ENCODE results near the gene TBPL1. TPM values are rescaled to one million over a fixed set of nuclear protein-coding genes. Genes with fewer than 3 reads are reported as not detected.

The TBPL1 gene
- total RNA-seq, 1 donor from 2014 or later, result 50.2 TPM

DNA sequence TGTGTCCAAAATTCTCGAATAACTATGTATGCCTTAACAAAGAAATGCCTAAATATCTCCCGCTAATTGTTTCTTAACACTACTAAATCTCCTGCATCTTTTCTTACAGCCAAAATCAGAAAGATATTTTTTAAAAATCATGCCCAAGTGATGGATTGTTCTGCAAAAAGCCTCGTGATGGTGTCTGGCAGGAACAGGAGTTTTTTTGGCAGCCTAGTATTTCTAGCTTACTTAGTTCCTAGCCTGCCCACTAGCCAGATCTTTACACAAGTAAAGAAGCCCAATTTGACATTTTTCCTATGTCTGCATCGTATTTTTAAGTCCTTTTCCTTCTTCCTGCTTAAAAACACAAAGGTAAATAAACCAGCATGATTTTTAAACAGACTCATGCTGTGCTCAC, 67.9 kb downstream of the TBPL1 start:
- H3K36me3 Mint-ChIP-seq (ENCODE audit: low read depth), result no peaks in the 10 kb centered on the region
- H3K9me3 Mint-ChIP-seq, result no peaks in the 10 kb centered on the region
- no peaks in the 10 kb centered on the region for H3K4me1 Mint-ChIP-seq
- no peak overlapping the region for H3K4me3 Mint-ChIP-seq
- H3K27me3 Mint-ChIP-seq (ENCODE audit: low read depth), result no peaks in the 10 kb centered on the region
- TF ChIP-seq, protein P1, sequence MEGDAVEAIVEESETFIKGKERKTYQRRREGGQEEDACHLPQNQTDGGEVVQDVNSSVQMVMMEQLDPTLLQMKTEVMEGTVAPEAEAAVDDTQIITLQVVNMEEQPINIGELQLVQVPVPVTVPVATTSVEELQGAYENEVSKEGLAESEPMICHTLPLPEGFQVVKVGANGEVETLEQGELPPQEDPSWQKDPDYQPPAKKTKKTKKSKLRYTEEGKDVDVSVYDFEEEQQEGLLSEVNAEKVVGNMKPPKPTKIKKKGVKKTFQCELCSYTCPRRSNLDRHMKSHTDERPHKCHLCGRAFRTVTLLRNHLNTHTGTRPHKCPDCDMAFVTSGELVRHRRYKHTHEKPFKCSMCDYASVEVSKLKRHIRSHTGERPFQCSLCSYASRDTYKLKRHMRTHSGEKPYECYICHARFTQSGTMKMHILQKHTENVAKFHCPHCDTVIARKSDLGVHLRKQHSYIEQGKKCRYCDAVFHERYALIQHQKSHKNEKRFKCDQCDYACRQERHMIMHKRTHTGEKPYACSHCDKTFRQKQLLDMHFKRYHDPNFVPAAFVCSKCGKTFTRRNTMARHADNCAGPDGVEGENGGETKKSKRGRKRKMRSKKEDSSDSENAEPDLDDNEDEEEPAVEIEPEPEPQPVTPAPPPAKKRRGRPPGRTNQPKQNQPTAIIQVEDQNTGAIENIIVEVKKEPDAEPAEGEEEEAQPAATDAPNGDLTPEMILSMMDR (conservative IDR thresholded peaks at IDR 0.05), result no peak
- no peak for DNase-seq (ENCODE audit: low read depth, low spot score)
- no peak overlapping the region for H3K27ac Mint-ChIP-seq (ENCODE audit: unreplicated experiment)

DNA sequence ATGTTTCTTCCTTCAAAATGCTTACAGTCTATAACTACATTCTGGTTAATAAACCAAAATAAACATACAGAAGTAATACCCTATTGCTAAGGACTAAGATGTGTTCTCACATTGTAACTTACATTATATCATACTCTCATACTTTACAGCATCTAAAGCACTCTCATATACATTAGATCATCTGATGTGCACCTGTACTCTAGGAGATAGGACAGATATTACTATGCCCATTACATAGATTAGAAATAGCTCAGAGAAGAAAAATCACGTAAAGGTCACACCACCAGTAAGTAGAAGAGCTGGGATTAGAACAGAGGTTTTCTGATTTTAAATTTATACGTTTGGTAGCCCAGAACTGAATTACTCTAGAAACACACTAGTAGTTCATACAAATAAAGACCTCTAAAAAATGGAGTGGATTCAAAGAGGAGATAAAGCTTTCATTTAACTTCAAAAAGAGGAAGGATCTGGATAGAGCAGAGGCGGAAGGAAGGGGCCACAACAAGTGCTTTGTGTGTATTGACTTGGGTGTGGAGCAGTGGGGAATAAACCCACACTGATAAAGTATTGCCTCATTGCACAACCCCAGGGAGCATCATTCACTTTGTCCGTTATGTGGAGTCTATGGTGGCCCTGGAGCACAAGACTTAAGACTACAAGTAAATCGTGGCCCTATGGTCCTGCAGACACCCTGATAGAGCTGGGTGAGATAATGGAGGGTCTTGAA, 68.5 kb downstream of the TBPL1 start:
- Mint-ChIP-seq H3K36me3 (ENCODE audit: low read depth) (no peaks in the 10 kb centered on the region), H3K4me1 (no peaks in the 10 kb centered on the region), H3K27me3 (ENCODE audit: low read depth) (no peaks in the 10 kb centered on the region), H3K4me3 (no peak overlapping the region), H3K9me3 (no peaks in the 10 kb centered on the region), H3K27ac (ENCODE audit: unreplicated experiment) (no peak overlapping the region)
- no peak for DNase-seq (ENCODE audit: low read depth, low spot score)
- TF ChIP-seq, protein P1 (conservative IDR thresholded peaks at IDR 0.05), result no peak

DNA sequence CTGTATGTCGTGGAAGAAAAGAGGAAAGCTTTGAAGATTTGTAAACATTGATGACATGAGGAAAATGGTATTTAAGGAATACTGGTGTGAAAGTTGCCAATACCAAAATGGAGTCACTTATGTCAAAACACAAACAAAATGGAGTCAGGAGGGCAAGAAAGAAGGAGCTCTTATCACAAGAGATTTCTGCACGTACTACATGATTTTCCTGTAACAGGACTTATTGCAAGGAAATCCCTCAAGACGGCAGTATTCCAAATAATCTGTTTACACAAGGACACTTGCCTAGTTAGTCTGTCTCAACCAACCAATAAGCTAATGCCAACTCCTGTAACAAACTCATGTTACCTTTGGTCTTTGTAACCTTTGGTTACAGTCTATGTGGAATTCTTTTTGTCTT, 69.6 kb downstream of the TBPL1 start:
- Mint-ChIP-seq H3K4me3 (no peak overlapping the region), H3K27ac (ENCODE audit: unreplicated experiment) (no peak overlapping the region)

DNA sequence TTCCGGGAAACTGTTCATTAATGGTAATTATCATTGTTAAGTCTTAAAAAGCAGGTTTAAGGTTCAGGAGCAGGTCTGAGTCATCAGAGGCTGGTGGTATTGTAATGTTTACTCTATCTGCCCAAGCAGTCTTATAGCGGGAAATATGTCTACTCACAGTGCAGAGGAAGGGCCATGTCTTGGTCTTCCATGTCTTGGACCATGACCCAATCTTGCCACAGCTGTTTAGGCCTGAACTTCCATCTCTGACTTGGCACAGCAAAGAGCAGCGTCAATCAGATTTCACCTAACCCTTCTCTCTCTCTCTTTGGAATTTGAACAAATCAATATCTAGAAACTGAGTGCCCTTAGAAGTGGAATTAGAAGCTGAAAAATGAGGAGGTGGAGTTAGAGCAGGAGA, 73.6 kb downstream of the TBPL1 start:
- TF ChIP-seq, protein P1 (conservative IDR thresholded peaks at IDR 0.05), result no peak
- Mint-ChIP-seq H3K4me3 (no peak overlapping the region), H3K4me1 (no peaks in the 10 kb centered on the region), H3K36me3 (ENCODE audit: low read depth) (no peaks in the 10 kb centered on the region), H3K9me3 (no peaks in the 10 kb centered on the region), H3K27me3 (ENCODE audit: low read depth) (no peaks in the 10 kb centered on the region), H3K27ac (ENCODE audit: unreplicated experiment) (no peak overlapping the region)
- DNase-seq (ENCODE audit: low read depth, low spot score), result no peak

More for the DNA sequence above, 69.6 kb downstream of the TBPL1 start:
- H3K9me3 Mint-ChIP-seq, result no peaks in the 10 kb centered on the region
- no peaks in the 10 kb centered on the region for H3K27me3 Mint-ChIP-seq (ENCODE audit: low read depth)
- DNase-seq (ENCODE audit: low read depth, low spot score), result no peak
- H3K4me1 Mint-ChIP-seq, result no peaks in the 10 kb centered on the region
- no peaks in the 10 kb centered on the region for H3K36me3 Mint-ChIP-seq (ENCODE audit: low read depth)
- TF ChIP-seq, protein P1 (conservative IDR thresholded peaks at IDR 0.05), result no peak

DNA sequence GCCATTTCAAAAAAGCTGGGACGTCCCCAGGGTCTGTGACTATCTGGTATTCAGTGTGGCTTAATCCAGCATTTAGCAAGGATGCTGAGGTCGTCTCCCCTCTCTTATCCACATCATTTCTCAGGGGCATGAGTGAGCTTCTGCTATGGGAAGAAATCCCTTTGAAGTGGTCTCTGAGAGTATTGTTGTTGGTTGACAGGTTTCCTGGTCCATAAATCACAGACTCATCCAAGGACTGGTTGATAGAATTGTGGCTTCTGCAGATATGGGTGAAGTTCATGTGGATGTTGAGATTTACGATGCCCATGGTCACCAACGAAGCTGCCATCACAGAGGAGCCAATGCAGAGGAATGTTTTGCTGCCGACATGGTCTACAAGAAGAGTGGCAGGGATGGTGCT, 75.4 kb downstream of the TBPL1 start:
- DNase-seq (ENCODE audit: low read depth, low spot score), result no peak
- Mint-ChIP-seq H3K36me3 (ENCODE audit: low read depth) (no peaks in the 10 kb centered on the region), H3K27ac (ENCODE audit: unreplicated experiment) (no peak overlapping the region), H3K4me3 (no peak overlapping the region), H3K4me1 (no peaks in the 10 kb centered on the region), H3K27me3 (ENCODE audit: low read depth) (no peaks in the 10 kb centered on the region), H3K9me3 (no peaks in the 10 kb centered on the region)
- TF ChIP-seq, protein P1 (conservative IDR thresholded peaks at IDR 0.05), result no peak

All from neural crest cell (in vitro differentiated cells).